Measurements from ENCODE around the gene EGR4.

EGR4 gene

DNA sequence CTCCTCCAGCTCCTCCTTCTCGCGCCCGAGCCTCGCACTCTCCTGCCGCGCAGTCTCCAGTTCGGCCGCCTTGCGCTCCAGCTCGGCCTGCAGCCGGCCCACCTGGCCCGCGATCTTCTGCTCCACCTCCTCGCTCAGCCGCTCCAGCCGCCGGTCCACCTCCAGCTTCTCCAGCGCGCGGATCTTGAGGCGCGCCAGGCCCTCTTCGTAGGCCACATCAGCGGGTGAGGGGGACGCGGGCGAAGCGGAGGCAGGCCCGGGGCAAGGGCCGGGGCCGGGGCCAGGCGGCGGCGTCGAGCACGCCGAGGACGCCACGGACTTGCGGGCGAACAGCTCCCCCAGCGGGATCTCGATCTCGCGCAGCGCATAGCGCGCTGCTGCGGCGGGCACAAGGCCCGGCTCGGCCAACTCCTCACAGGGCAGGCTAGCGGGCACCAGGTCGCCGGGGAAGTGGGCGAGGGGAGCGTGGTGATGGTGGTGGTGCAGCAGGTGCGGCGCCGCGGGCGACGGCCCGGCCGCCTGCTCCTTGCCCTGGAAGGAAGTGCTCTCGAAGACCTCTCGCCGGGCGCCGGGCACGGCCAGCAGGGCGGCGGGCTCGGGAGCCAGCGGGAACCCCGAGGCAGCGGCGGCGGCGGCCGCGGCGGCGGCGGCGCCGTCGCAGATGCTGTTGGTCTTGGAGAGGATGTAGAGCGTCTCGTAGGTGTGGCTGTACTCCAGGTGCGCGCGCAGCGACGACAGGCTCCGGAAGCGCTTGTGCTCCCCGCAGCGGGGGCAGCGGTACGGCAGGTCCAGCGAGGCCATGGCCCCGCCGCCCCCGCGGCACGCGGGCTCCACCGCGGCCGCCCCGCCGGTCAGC, 24.3 kb downstream of the EGR4 start:
- H3K4me3 ChIP-seq (ENCODE audit: low read depth, low read length): no peak overlapping the region
- DNase-seq (ENCODE audit: low read depth): no peak

DNA sequence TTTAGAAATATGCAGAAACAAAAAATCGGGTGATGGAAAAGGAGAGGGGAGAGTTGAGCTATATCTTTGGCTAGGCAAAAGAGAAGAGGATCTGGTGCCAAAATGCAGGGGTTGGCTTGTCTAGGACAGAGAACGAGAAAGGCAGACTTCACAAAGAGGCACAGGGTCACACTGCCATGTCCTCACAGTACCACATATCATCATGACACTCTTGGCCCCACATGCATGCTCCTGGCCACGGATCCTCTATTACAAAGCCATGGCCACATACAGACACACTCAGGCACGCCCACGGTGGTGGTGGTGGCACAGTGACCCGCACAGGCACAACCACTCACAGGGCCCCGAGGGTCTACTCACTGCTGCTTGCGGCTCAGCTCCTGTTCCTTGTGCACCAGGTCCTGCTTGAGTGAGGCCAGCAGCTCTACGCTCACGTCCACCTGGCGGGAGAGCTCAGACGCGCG, 24.9 kb downstream of the EGR4 start:
- H3K4me3 ChIP-seq (ENCODE audit: low read depth, low read length): no peak overlapping the region

More for the DNA sequence above, 24.3 kb downstream of the EGR4 start:
- TF ChIP-seq MYC (IDR thresholded peaks at IDR 0.05; ENCODE audit: low read depth, low read length): no peak
- TF ChIP-seq, protein P1, sequence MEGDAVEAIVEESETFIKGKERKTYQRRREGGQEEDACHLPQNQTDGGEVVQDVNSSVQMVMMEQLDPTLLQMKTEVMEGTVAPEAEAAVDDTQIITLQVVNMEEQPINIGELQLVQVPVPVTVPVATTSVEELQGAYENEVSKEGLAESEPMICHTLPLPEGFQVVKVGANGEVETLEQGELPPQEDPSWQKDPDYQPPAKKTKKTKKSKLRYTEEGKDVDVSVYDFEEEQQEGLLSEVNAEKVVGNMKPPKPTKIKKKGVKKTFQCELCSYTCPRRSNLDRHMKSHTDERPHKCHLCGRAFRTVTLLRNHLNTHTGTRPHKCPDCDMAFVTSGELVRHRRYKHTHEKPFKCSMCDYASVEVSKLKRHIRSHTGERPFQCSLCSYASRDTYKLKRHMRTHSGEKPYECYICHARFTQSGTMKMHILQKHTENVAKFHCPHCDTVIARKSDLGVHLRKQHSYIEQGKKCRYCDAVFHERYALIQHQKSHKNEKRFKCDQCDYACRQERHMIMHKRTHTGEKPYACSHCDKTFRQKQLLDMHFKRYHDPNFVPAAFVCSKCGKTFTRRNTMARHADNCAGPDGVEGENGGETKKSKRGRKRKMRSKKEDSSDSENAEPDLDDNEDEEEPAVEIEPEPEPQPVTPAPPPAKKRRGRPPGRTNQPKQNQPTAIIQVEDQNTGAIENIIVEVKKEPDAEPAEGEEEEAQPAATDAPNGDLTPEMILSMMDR (IDR thresholded peaks at IDR 0.05; ENCODE audit: low read depth, low read length): no peak
- TF ChIP-seq MAX (IDR thresholded peaks at IDR 0.05; ENCODE audit: low read depth, low read length): no peak
- no peak for TF ChIP-seq POLR2A (IDR thresholded peaks at IDR 0.05; ENCODE audit: extremely low read depth, insufficient read length)

DNA sequence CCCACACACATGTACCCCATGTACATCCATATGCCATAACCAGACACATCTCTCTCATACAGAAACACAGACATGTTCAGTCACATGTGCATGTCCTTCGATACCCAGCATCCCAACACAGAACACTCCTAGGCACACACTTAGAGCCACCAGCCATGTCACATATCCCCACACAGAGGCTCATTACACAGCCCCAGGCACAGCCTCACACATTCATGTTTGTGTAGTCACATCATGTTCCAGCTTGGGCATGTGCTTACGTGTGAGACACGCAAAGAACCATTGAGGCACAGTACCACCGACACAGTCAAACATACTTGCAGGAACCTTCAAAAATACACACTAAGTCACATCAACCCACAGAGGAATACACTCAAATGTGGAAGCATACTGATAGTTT, 26.3 kb downstream of the EGR4 start:
- H3K4me3 ChIP-seq (ENCODE audit: low read depth, low read length): no peak overlapping the region
- TF ChIP-seq, protein P1 (IDR thresholded peaks at IDR 0.05; ENCODE audit: low read depth, low read length): no peak
- TF ChIP-seq MAX (IDR thresholded peaks at IDR 0.05; ENCODE audit: low read depth, low read length) (no peak), POLR2A (IDR thresholded peaks at IDR 0.05; ENCODE audit: extremely low read depth, insufficient read length) (no peak), MYC (IDR thresholded peaks at IDR 0.05; ENCODE audit: low read depth, low read length) (no peak)
- DNase-seq (ENCODE audit: low read depth): no peak

More for the DNA sequence above, 24.9 kb downstream of the EGR4 start:
- no peak for TF ChIP-seq MAX (IDR thresholded peaks at IDR 0.05; ENCODE audit: low read depth, low read length)
- TF ChIP-seq POLR2A (IDR thresholded peaks at IDR 0.05; ENCODE audit: extremely low read depth, insufficient read length): no peak
- TF ChIP-seq, protein P1 (IDR thresholded peaks at IDR 0.05; ENCODE audit: low read depth, low read length): no peak
- no peak for TF ChIP-seq MYC (IDR thresholded peaks at IDR 0.05; ENCODE audit: low read depth, low read length)
- DNase-seq (ENCODE audit: low read depth): no peak

DNA sequence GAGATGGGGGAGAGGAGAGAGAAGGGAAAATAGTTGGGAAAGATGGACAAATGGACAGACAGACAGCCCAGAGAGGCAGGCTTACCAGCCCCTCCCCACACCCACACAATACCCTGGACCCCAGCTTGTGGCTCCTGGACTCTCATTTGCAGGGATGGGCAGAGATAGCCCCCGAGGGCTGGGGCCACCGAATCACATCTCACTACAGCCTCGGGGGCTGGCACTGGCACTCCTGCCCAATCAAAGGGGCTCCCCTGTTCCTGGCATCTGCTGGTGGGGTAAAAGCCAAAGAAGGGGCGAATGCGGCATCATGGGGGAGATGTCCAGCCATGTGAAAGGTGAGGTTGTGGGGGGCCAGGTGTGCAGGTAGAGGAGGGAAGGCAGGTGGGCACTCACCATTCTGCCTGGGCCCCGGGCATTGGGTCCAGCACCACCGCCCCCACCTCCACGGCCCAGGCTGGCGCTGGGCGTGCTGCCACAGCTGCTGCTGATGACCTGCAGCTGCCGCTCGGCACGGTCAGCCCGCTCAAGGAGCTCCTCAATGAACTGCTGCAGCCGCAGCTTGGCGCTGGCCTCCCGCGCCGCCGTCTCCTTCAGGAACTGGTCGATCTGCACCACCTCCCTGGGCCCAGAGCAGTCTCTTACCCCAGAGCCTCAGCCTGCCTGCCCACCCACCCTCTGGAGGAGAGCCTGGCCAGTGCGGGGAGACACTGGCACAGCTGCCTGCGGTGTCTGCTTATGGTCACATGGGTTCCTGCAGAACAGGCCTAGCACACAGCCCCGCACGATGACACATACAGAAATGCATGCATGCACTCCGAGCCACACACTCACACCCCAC, 27.1 kb downstream of the EGR4 start:
- no peak overlapping the region for H3K4me3 ChIP-seq (ENCODE audit: low read depth, low read length)
- DNase-seq (ENCODE audit: low read depth): no peak
- TF ChIP-seq MYC (IDR thresholded peaks at IDR 0.05; ENCODE audit: low read depth, low read length) (no peak), MAX (IDR thresholded peaks at IDR 0.05; ENCODE audit: low read depth, low read length) (no peak), POLR2A (IDR thresholded peaks at IDR 0.05; ENCODE audit: extremely low read depth, insufficient read length) (no peak)
- TF ChIP-seq, protein P1 (IDR thresholded peaks at IDR 0.05; ENCODE audit: low read depth, low read length): no peak

- H3K4me3 ChIP-seq (ENCODE audit: low read depth, low read length): no peak overlapping the region
- TF ChIP-seq POLR2A (IDR thresholded peaks at IDR 0.05; ENCODE audit: extremely low read depth, insufficient read length) (no peak), MYC (IDR thresholded peaks at IDR 0.05; ENCODE audit: low read depth, low read length) (no peak), MAX (IDR thresholded peaks at IDR 0.05; ENCODE audit: low read depth, low read length) (no peak)
- TF ChIP-seq, protein P1 (IDR thresholded peaks at IDR 0.05; ENCODE audit: low read depth, low read length): no peak
- no peak for DNase-seq (ENCODE audit: low read depth)
Observed at GRCh38 chr2:73265298-73266060, 27.9 kb downstream of the EGR4 start.
